ENCODE results near the gene CRK. TPM values are rescaled to one million over a fixed set of nuclear protein-coding genes. Genes with fewer than 3 reads are reported as not detected.

The CRK gene
- total RNA-seq, 2 experiments from 2014 or later = 20.6 to 21.3 TPM

- POLR2A ChIA-PET = interaction anchor here (1.1 kb wide), 1 partner anchor 13 kb away, joined by 7 read pairs; no protein-coding TSS in a partner anchor
- CTCF ChIA-PET = interaction anchor here (1.6 to 2.2 kb wide), 3 partner anchors 12 to 16 kb away, joined by 4 to 16 read pairs (median 8); no protein-coding TSS in a partner anchor
These were observed 78.7 kb downstream of the CRK start for GRCh38 chr17:1377334-1377733.

- ChIA-PET POLR2A (interaction anchor here (0.7 to 1.1 kb wide), 2 partner anchors 15 to 257 kb away, joined by 3 to 7 read pairs; no protein-coding TSS in a partner anchor), CTCF (interaction anchor here (1.6 to 2.2 kb wide), 3 partner anchors 10 to 17 kb away, joined by 4 to 16 read pairs (median 8); no protein-coding TSS in a partner anchor)
These were observed 80.0 kb downstream of the CRK start for GRCh38 chr17:1376061-1376460.

- CTCF ChIA-PET = interaction anchor here (1.8 to 2.2 kb wide), 3 partner anchors 10 to 13 kb away, joined by 8 to 16 read pairs (median 9); no protein-coding TSS in a partner anchor
- POLR2A ChIA-PET = no interaction called here
These were observed 80.4 kb downstream of the CRK start for GRCh38 chr17:1375615-1376014.

- ChIA-PET POLR2A (interaction anchor here (0.6 to 0.8 kb wide), 2 partner anchors 25 to 89 kb away, joined by 4 to 8 read pairs; partner anchors contain the start of gene YWHAE), CTCF (interaction anchor here (1.8 kb wide), 1 partner anchor 9 kb away, joined by 9 read pairs; no protein-coding TSS in a partner anchor)
These were observed 81.4 kb downstream of the CRK start for GRCh38 chr17:1374431-1375177.

- POLR2A ChIA-PET = interaction anchor here (0.6 to 0.8 kb wide), 2 partner anchors 26 to 89 kb away, joined by 4 to 8 read pairs; partner anchors contain the start of gene YWHAE
- CTCF ChIA-PET = interaction anchor here (1.8 kb wide), 1 partner anchor 9 kb away, joined by 9 read pairs; no protein-coding TSS in a partner anchor
These were observed 82.3 kb downstream of the CRK start for GRCh38 chr17:1373707-1374237.

GRCh38 chr17:1372618-1373017 is 83.4 kb downstream of the CRK start:
- POLR2A ChIA-PET = no interaction called here
- CTCF ChIA-PET = no interaction called here

- CTCF ChIA-PET = interaction anchor here (1.0 to 1.2 kb wide), 3 partner anchors 19 to 74 kb away, joined by 3 to 5 read pairs (median 3); partner anchors contain the start of gene YWHAE
- POLR2A ChIA-PET = interaction anchor here (1.0 kb wide), 1 partner anchor 10 kb away, joined by 3 read pairs; no protein-coding TSS in a partner anchor
These were observed 84.0 kb downstream of the CRK start for GRCh38 chr17:1371893-1372590.

Other genes starting within 250 kb of the CRK start
- not detected for gene BHLHA9, start 185.8 kb downstream of the CRK start, total RNA-seq
- not detected for gene TRARG1, start 176.6 kb downstream of the CRK start, total RNA-seq
- gene YWHAE, start 56.0 kb downstream of the CRK start, total RNA-seq = 100 to 1,000 TPM; 564 to 609 TPM
- gene MYO1C, start 36.5 kb upstream of the CRK start, total RNA-seq = 10 to 100 TPM; 30.4 to 31.4 TPM
- 10 to 100 TPM; 22.6 to 23.7 TPM for gene INPP5K, start 60.4 kb upstream of the CRK start, total RNA-seq
- gene PITPNA, start 106.6 kb upstream of the CRK start, total RNA-seq = 10 to 100 TPM; 73.7 to 80.7 TPM
- gene SLC43A2, start 172.6 kb upstream of the CRK start, total RNA-seq = 1 to 10 TPM; 5.2 to 6.1 TPM
- 1 to 10 TPM; 1.4 to 1.6 TPM for gene SCARF1, start 189.5 kb upstream of the CRK start, total RNA-seq
- 1 to 10 TPM; 3.7 to 4.9 TPM for gene RILP, start 193.6 kb upstream of the CRK start, total RNA-seq
- 100 to 1,000 TPM; 420 to 428 TPM for gene PRPF8, start 228.6 kb upstream of the CRK start, total RNA-seq